ENCODE measurements around the gene ENTREP1.
"Not testable (repeated sequence)": the region's sequence is repeated elsewhere in the genome, so short reads cannot be mapped to it uniquely, and the experiment has no call there.

ENTREP1 gene, protein sequence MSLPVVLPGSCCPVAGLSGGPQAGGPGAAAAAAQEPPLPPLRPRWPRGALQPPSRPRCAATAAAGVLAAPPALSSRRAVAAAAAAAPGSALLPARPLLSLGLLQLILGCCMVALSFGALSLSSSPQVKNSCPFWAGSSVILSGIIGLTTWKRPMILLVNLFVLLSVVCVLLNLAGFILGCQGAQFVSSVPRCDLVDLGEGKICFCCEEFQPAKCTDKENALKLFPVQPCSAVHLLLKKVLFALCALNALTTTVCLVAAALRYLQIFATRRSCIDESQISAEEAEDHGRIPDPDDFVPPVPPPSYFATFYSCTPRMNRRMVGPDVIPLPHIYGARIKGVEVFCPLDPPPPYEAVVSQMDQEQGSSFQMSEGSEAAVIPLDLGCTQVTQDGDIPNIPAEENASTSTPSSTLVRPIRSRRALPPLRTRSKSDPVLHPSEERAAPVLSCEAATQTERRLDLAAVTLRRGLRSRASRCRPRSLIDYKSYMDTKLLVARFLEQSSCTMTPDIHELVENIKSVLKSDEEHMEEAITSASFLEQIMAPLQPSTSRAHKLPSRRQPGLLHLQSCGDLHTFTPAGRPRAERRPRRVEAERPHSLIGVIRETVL

GRCh38 chr9:69324549-69325401, at the start of gene ENTREP1:
TSS of gene ENTREP1 (plus strand) at chr9:69325215. CDS start at chr9:69325310, 95 bp downstream.
- peak; percentile 23 to 59 (median 32) for DNase-seq

- DNase-seq, result no peak
These were observed 48.2 kb upstream of the ENTREP1 start for GRCh38 chr9:69276775-69277174.

- no peak for DNase-seq
These were observed 45.8 kb upstream of the ENTREP1 start for GRCh38 chr9:69279084-69279731.

- DNase-seq, result no peak
These were observed 45.3 kb upstream of the ENTREP1 start for GRCh38 chr9:69279733-69280132.

GRCh38 chr9:69283003-69283402, 42.0 kb upstream of the ENTREP1 start:
- no peak for DNase-seq

DNA sequence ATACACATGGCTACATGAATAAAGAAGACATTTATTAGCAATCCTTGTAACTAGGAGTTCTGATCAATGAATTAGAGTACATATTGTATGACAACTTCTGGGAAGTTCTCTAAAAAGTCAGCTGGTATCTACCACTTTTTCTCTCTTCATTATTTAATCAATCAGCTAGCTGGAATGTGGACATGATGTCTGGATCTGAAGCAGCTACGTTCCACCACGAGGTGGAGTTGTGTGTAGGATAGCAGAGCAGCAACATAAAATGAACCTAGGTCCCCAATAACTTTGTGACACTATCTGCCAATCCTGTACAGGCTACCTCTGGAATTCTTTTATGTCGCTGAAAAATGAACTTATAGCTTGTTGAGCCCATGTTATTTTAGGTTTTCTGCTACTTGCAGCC, 32.9 kb upstream of the ENTREP1 start:
- no peak for DNase-seq

GRCh38 chr9:69293156-69293555, 31.9 kb upstream of the ENTREP1 start:
- no peak for DNase-seq

DNA sequence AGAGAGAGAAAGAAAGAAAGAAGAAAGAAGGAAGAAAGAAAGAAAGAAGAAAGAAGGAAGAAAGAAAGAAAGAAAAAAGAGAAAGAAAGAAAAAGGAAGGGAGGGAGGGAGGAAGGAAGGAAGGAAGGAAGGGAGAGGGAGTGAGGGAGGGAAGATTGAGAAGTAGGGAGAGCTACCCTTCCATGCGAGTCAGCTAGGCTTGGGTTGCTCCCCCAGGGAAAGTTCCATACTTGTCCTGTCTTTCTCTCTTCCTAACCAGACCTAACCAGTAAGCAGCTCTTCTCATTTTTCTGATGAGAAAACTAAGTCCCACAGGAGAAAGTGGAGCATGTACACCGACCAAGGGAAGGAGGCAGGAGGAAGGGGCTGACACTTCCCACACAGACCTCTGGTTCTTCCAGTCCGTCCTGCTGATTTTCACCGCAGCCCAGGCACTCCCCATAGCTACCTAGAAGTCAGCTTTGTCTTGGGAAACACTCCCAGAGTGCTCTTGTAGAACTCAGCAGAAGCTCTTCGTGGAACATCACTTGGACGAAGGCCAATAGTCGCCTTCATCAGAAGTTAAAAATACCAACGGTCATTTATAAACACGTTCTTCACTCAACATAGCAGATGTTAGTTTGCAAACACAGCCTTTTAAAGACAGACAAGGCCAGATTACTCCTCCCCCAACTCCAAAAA, 29.0 kb upstream of the ENTREP1 start:
- DNase-seq, result no peak

GRCh38 chr9:69297300-69297980, 27.6 kb upstream of the ENTREP1 start:
- DNase-seq, result no peak

DNA sequence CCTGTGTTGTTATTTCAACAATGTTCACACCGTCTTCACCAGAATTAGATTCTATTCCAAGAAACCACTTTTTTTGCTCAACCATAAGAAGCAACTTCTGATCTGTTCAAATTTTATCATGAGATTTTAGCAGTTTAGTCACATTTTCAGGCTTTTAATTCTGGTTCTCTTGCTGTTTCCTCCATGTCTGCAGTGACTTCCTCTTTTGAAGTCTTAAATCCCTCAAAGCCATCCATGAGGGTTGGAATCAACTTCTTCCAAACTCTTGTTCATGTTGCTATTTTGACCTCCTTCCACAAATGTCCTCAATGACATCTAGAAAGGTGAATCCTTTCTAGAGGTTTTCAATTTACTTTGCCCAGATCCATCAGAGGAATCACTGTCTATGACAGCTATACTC, 25.7 kb upstream of the ENTREP1 start:
- DNase-seq, result no peak

- DNase-seq, result no peak
These were observed 25.2 kb upstream of the ENTREP1 start for GRCh38 chr9:69299826-69300225.

DNA sequence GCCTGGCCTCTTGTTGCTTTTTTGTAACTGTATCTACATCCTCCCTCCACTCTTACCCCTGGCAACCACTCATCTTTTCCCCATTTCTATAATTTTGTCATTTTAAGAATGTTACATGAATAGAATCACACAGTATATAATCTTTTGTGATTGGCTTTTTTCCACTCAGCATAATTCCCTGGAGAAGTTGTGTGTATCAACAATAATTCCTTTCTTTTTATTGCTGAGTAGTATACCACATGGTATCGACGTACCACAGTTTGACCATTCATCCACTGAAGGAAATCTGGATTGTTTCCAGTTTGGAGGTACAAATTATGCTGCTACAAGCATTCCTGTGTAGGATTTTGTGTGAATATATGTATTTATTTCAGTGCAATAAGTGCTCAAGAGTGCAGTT, 21.7 kb upstream of the ENTREP1 start:
- no peak for DNase-seq

DNA sequence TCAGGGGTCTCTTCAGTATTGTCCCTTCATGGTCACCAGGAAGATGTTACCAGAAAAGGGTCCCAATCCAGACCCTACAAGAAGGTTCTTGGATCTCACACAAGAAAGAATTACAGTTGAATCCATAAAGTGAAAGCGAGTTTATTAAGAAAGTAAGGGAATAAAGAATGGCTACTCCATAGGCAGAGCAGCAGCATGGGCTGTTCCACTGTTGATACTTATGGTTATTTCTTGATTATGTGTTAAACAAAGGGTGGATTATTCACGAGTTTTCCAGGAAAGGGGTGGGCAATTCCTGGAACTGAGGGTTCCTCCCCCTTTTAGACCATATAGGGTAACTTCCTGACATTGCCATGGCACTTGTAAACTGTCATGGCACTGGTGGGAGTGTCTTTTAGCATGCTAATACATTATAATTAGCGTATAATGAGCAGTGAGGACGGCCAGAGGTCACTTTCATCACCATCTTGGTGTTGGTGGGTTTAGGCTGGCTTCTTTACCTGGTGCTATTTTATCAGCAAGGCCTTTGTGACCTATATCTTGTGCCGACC, 18.0 kb upstream of the ENTREP1 start:
- not testable (repeated sequence) for DNase-seq

DNA sequence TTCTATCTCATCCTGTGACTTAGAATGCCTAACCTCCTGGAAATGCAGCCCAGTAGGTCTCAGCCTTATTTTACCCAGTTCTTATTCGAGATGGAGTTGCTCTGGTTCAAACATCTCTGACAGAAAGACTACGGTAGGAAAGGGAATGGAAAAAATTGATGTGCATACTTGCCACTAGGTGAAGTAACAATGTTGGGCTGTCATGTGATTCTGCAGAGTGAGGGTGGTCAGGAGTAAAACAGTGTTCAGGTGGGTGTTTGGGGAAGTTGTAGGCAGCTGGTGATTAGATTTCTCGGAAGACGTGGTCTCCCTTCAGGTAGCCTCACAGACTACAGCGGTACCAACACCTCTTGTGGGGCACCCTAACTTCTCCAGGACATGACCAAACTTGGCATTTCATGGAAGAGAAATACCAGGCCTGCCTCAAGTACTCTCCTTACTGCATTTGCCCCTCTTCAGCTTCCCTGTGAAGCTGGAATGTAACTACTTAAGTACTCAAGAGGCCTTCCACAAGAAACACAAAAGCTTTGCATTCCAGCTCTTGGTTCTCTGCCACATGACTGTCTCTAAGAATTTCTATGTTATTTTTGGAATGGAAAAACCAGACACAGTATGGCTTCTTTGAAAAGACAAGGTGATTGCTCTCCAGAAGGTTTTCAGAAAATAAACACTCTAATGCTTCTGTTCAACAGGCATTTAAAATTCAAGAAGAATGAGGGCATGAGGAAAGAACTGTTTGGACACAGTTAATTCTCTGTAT, 17.4 kb upstream of the ENTREP1 start:
- no peak for DNase-seq

DNA sequence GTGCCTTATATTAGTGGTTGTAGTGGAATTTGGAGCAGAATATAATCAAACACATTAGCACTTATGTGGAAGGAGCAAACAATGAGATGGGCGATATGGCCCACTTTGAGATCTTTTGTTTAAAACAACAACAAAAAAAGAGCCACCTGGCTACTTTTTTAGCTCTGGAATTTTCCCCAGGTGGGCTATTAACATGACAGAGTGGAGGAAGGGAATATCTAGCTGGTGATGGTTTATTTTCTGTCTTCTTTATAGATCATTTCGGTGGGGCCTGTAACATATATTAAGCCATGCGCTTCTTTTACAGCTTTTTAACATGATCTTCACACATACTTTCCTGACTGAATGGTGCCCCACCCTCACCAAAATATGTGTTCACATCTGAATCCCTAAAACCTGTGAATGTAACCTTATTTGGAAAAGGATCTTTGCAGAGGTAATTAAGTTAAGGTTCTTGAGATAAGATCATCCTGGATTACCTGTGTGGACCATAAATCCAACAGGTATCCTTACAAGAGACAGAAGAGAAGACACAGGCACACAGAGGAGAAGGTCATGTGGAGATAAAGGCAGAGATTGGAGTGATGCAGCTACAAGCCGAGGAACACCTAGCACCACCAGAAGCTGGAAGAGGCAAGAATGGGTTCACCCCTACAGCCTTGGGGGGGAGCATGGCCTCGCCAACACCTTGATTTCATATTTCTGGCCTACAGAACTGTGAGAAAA, 16.6 kb upstream of the ENTREP1 start:
- DNase-seq, result no peak

- DNase-seq, result no peak
These were observed 11.8 kb upstream of the ENTREP1 start for GRCh38 chr9:69313175-69313574.

- no peak for DNase-seq
These were observed 10.5 kb upstream of the ENTREP1 start for GRCh38 chr9:69314547-69314946.

DNA sequence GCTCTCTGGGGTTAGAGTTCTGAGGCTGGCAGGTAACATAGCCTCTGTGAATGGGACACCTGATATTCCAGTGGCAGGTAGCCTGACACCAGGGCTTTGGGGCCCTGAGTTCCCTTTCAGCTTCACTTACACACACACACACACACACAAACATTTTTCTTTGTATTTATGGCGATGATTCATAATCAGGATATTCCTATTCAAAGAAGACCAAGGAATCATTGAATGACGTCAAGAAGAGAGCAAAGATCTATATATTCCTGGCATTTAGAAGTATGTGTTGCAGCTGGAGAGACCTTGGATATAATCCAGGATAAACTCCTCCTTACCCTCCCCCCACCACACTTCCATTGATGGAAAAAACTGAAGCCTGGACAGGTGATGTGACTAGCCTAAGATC, 7.9 kb upstream of the ENTREP1 start:
- no peak for DNase-seq

DNA sequence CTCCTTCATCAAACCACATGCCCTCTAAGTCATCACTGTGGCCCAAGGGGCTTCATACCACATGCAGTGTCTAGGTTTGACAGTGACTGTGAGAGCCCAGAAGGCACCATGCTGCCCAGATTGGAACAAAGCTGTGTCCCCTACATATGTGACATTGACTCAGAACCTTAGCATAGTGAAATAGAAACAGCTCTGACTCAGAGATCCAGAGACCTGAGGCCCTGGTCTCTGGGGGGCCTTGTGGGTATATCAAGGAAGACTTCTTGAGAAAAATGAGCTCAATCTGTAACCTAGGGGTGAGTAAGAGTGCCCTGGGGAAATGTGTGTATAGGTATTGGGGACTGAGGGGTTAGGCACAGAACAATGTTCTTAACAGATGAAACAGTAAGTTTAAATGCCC, 7.1 kb upstream of the ENTREP1 start:
- DNase-seq, result no peak

All from suppressor macrophage treated with lipopolysaccharide for 1 hour (primary cell).